ENCODE results near the gene PRKD1.

Gene PRKD1

GRCh38 chr14:29654901-29655550, 272.6 kb downstream of the PRKD1 start:
- DNase-seq, result no peak

- no peak for DNase-seq
Observed at GRCh38 chr14:29653303-29653702, 274.3 kb downstream of the PRKD1 start.

- no peak for DNase-seq
Observed at GRCh38 chr14:29652571-29652970, 275.1 kb downstream of the PRKD1 start.

GRCh38 chr14:29650554-29651269, 276.9 kb downstream of the PRKD1 start:
- no peak for DNase-seq

- no peak for DNase-seq
Observed at GRCh38 chr14:29649170-29649569, 278.5 kb downstream of the PRKD1 start.

GRCh38 chr14:29648045-29648444, 279.6 kb downstream of the PRKD1 start:
- no peak for DNase-seq

- DNase-seq, result no peak
Observed at GRCh38 chr14:29645117-29645516, 282.5 kb downstream of the PRKD1 start.

- no peak for DNase-seq
Observed at GRCh38 chr14:29643433-29644211, 284.0 kb downstream of the PRKD1 start.

- DNase-seq, result no peak
Observed at GRCh38 chr14:29637411-29637810, 290.2 kb downstream of the PRKD1 start.

- DNase-seq, result no peak
Observed at GRCh38 chr14:29636870-29637269, 290.8 kb downstream of the PRKD1 start.

- DNase-seq, result no peak
Observed at GRCh38 chr14:29630566-29631160, 297.0 kb downstream of the PRKD1 start.

- no peak for DNase-seq
Observed at GRCh38 chr14:29629839-29630238, 297.8 kb downstream of the PRKD1 start.

- no peak for DNase-seq
Observed at GRCh38 chr14:29627137-29627536, 300.5 kb downstream of the PRKD1 start.

GRCh38 chr14:29618323-29619067, 309.2 kb downstream of the PRKD1 start:
- no peak for DNase-seq

- no peak for DNase-seq
Observed at GRCh38 chr14:29616922-29617321, 310.7 kb downstream of the PRKD1 start.

- no peak for DNase-seq
Observed at GRCh38 chr14:29608861-29609260, 318.8 kb downstream of the PRKD1 start.

- DNase-seq, result no peak
Observed at GRCh38 chr14:29607169-29607568, 320.5 kb downstream of the PRKD1 start.

GRCh38 chr14:29603696-29604095, 324.0 kb downstream of the PRKD1 start:
- DNase-seq, result no peak

GRCh38 chr14:29601616-29602015, 326.0 kb downstream of the PRKD1 start:
- no peak for DNase-seq

GRCh38 chr14:29587761-29588470, 339.7 kb downstream of the PRKD1 start:
- no peak for DNase-seq

- DNase-seq, result no peak
Observed at GRCh38 chr14:29587046-29587445, 340.6 kb downstream of the PRKD1 start.

GRCh38 chr14:29584992-29585391, 342.7 kb downstream of the PRKD1 start:
- DNase-seq, result no peak

Data from stimulated activated CD4-positive, alpha-beta T cell treated with anti-CD3 and anti-CD28 coated beads, Interleukin-4, amount 100 ng/mL, for 1 hour (primary cell).